CD4-positive, alpha-beta T cell treated with Interleukin-6 at 100 ng/mL for 8 hours (primary cell): Measurements from ENCODE around the gene TLE2.
"Not testable (repeated sequence)": the region's sequence is repeated elsewhere in the genome, so short reads cannot be mapped to it uniquely, and the experiment has no call there.

Experiments
- DNase-seq: peaks from one replicate; pipeline ENCODE4 v3.0.0-alpha.2; 2020; ENCODE audit warnings: mixed read lengths, low spot score

Gene TLE2

GRCh38 chr19:3055741-3056416 is 26.8 kb upstream of the TLE2 start:
- DNase-seq = no peak

- DNase-seq = no peak
These were observed 26.1 kb upstream of the TLE2 start for GRCh38 chr19:3054972-3055740.

GRCh38 chr19:3054265-3054971 is 25.3 kb upstream of the TLE2 start:
- DNase-seq = no peak

- no peak for DNase-seq
These were observed 24.7 kb upstream of the TLE2 start for GRCh38 chr19:3053780-3054179.

GRCh38 chr19:3053218-3053621 is 24.1 kb upstream of the TLE2 start:
- no peak for DNase-seq

- not testable (repeated sequence) for DNase-seq
These were observed 20.9 kb upstream of the TLE2 start for GRCh38 chr19:3050016-3050415.

- no peak for DNase-seq
These were observed 20.0 kb upstream of the TLE2 start for GRCh38 chr19:3049089-3049488.

- no peak for DNase-seq
These were observed 19.1 kb upstream of the TLE2 start for GRCh38 chr19:3048190-3048533.

- peak; percentile 81 for DNase-seq
These were observed 18.6 kb upstream of the TLE2 start for GRCh38 chr19:3047496-3048189.

GRCh38 chr19:3046698-3047495 is 17.8 kb upstream of the TLE2 start:
- DNase-seq = peak; percentile 57

GRCh38 chr19:3045885-3046697 is 17.0 kb upstream of the TLE2 start:
- no peak for DNase-seq

- DNase-seq = no peak
These were observed 16.1 kb upstream of the TLE2 start for GRCh38 chr19:3045191-3045590.

- DNase-seq = no peak
These were observed 13.7 kb upstream of the TLE2 start for GRCh38 chr19:3042621-3043267.

GRCh38 chr19:3041761-3042620 is 12.9 kb upstream of the TLE2 start:
- DNase-seq = no peak

- DNase-seq = no peak
These were observed 12.2 kb upstream of the TLE2 start for GRCh38 chr19:3041327-3041726.

- DNase-seq = no peak
These were observed 10.6 kb upstream of the TLE2 start for GRCh38 chr19:3039641-3040077.

GRCh38 chr19:3039125-3039524 is 10.0 kb upstream of the TLE2 start:
- no peak for DNase-seq

- DNase-seq = no peak
These were observed 9.1 kb upstream of the TLE2 start for GRCh38 chr19:3038214-3038613.

- not testable (repeated sequence) for DNase-seq
These were observed 8.0 kb upstream of the TLE2 start for GRCh38 chr19:3036977-3037544.
